Osteoblast (primary cell): Measurements from ENCODE around the gene TTC21B. TPM values are rescaled to one million over a fixed set of nuclear protein-coding genes. Genes with fewer than 3 reads are reported as not detected.

Experiments used
- DNase-seq: peaks from one replicate; pipeline ENCODE4 v3.0.0; 2011; ENCODE audit warnings: low spot score, mixed read lengths; ENCODE audit not compliant: insufficient read length; ENCODE audit errors: missing footprints
- H2AFZ ChIP-seq: 2 replicates; pipeline ENCODE4 v1.6.0; 2011; ENCODE audit warnings: mild to moderate bottlenecking, low read length
- H3K27ac ChIP-seq: 2 replicates; pipeline ENCODE4 v1.5.1; 2011; ENCODE audit warnings: mild to moderate bottlenecking, low read depth, low read length, moderate library complexity
- H3K27me3 ChIP-seq: 2 replicates; pipeline ENCODE4 v1.6.0; 2012; ENCODE audit warnings: mild to moderate bottlenecking, control low read depth, inconsistent platforms, low read length, moderate library complexity; ENCODE audit not compliant: insufficient read depth
- H3K36me3 ChIP-seq: 2 replicates; pipeline ENCODE4 v1.5.1; 2011; ENCODE audit warnings: mild to moderate bottlenecking, low read length, control low read depth, moderate library complexity; ENCODE audit not compliant: insufficient read depth
- H3K4me1 ChIP-seq: 2 replicates; pipeline ENCODE4 v1.5.1; 2011; ENCODE audit warnings: mild to moderate bottlenecking, low read length, control low read depth, moderate library complexity; ENCODE audit not compliant: insufficient read depth
- H3K4me2 ChIP-seq: 2 replicates; pipeline ENCODE4 v1.6.0; 2011; ENCODE audit warnings: mild to moderate bottlenecking, low read length; ENCODE audit not compliant: insufficient read depth
- H3K4me3 ChIP-seq: fragments of 200-600 bp; sonication (generic); 3 replicates; pipeline ENCODE4 v1.5.1; 2012; ENCODE audit warnings: mild to moderate bottlenecking, low read length, inconsistent platforms; ENCODE audit not compliant: insufficient read depth
- H3K79me2 ChIP-seq: 2 replicates; pipeline ENCODE4 v1.6.0; 2012; ENCODE audit warnings: mild to moderate bottlenecking, low read length, control low read depth, inconsistent platforms; ENCODE audit not compliant: insufficient read depth
- H3K9me3 ChIP-seq: 2 replicates; pipeline ENCODE4 v1.5.1; 2011; ENCODE audit warnings: low read depth, low read length, control low read depth
- H4K20me1 ChIP-seq: 2 replicates; pipeline ENCODE4 v1.6.0; 2012; ENCODE audit warnings: mild to moderate bottlenecking, low read length, control low read depth; ENCODE audit not compliant: insufficient read depth
- total RNA-seq: library from RNA; depleted of rRNA; stranded (reverse); fragments of >200 nt; gene quantifications from 2 replicates; pipeline ENCODE4 v1.2.3, GENCODE V29; 2012
- TF ChIP-seq, protein P1 (sequence below): IDR thresholded peaks from 2 replicates; pipeline ENCODE4 v1.5.1; 2011; ENCODE audit warnings: mild to moderate bottlenecking, low read depth, low read length, moderate library complexity; ENCODE audit errors: extremely low read depth

Gene TTC21B
- total RNA-seq, 1 donor, result 25.7 TPM

DNA sequence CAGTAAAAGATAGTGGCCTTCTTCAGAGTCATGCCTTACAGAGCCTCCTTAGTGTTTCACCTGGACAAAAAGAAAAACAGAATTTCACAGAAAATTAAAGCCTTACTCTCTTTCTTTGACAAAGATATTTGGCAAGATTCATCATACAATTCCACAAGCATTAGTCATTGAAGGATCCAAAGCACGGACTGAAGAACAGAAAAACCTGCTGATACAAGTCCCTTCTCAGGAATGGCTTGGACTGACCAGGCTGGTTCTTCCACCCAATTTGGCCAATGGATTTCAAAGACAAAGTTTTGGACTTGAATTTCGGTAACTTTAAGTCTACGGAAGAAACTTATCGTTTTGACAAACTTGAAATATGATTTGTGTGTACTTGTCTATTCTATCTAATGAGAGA lies 120.4 kb downstream of the TTC21B start:
- H3K9me3 ChIP-seq, result no peaks in the 10 kb centered on the region
- H3K27ac ChIP-seq, result no peak overlapping the region
- H3K4me3 ChIP-seq, result no peak overlapping the region
- peaks cover 10% of the 10 kb centered on the region for H3K4me1 ChIP-seq
- no peaks in the 10 kb centered on the region for H3K36me3 ChIP-seq
- TF ChIP-seq, protein P1, sequence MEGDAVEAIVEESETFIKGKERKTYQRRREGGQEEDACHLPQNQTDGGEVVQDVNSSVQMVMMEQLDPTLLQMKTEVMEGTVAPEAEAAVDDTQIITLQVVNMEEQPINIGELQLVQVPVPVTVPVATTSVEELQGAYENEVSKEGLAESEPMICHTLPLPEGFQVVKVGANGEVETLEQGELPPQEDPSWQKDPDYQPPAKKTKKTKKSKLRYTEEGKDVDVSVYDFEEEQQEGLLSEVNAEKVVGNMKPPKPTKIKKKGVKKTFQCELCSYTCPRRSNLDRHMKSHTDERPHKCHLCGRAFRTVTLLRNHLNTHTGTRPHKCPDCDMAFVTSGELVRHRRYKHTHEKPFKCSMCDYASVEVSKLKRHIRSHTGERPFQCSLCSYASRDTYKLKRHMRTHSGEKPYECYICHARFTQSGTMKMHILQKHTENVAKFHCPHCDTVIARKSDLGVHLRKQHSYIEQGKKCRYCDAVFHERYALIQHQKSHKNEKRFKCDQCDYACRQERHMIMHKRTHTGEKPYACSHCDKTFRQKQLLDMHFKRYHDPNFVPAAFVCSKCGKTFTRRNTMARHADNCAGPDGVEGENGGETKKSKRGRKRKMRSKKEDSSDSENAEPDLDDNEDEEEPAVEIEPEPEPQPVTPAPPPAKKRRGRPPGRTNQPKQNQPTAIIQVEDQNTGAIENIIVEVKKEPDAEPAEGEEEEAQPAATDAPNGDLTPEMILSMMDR, result no peak
- no peak overlapping the region for H2AFZ ChIP-seq
- DNase-seq, result peak; percentile 23
- no peaks in the 10 kb centered on the region for H3K79me2 ChIP-seq
- no peak overlapping the region for H3K4me2 ChIP-seq
- no peaks in the 10 kb centered on the region for H3K27me3 ChIP-seq
- no peaks in the 10 kb centered on the region for H4K20me1 ChIP-seq

DNA sequence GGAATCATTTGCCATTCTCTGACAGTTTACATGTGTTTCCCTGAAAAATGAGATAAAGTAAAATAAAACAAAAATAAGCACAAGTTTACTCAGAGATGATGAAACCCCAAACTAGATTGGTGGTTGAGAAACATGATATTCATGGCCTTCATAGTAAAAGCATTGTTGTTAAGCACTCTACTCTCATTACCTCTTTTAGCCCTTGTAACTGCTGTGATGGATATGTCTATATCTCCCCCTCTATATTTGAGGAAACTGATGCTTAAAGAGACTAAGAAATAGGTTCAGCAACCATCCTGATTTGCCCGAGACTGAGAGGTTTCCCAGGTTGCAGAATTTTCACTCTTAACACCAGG lies 125.7 kb downstream of the TTC21B start:
- Histone ChIP-seq H4K20me1 (no peaks in the 10 kb centered on the region), H3K9me3 (no peaks in the 10 kb centered on the region)
- DNase-seq, result no peak

DNA sequence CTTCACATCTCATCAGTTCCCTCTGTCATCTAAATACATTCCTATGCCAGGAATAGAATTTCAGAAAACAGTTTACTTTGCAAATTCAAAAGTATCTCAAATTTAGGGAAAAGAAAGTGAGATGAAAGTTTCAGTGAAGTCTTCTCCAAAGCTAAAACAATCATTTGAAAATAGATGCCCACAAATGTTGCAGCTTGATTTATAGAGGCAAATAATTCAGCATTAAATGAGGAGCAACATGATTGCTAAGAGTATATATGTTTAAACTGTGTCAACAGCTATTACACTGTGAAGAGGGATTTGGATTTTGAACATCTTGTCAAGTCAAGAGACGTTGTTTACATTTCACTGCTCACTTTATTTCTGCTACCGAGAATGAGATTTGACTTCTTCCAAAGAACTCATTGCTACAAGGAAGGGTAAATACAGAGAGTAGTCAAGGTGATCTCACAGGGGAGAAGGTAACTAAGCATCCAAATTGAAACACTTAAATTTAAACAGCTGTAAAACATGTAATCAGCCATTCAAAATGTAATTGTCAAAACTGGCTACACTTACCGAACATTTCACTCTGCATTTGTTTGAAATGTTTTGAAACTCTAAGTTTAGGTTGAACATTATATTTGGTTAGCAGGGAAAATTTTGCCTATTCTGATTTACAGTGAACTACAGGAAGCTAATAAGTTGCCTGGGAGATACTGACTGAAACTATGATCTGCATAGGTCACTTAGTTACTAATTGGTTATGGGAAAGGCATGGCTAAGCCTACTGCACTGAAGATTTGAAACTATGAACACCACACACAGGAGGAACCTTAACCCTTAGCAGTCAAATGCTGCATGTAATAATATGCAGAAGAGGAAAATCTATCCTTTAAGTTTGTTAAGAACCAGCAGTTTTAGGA lies 126.3 kb downstream of the TTC21B start:
- H4K20me1 ChIP-seq, result no peaks in the 10 kb centered on the region

More for the DNA sequence above, 125.7 kb downstream of the TTC21B start:
- Histone ChIP-seq H3K36me3 (no peaks in the 10 kb centered on the region), H2AFZ (no peak overlapping the region), H3K27ac (no peak overlapping the region), H3K4me2 (no peak overlapping the region), H3K4me3 (no peak overlapping the region), H3K27me3 (no peaks in the 10 kb centered on the region), H3K4me1 (no peaks in the 10 kb centered on the region), H3K79me2 (no peaks in the 10 kb centered on the region)
- TF ChIP-seq, protein P1, result no peak

DNA sequence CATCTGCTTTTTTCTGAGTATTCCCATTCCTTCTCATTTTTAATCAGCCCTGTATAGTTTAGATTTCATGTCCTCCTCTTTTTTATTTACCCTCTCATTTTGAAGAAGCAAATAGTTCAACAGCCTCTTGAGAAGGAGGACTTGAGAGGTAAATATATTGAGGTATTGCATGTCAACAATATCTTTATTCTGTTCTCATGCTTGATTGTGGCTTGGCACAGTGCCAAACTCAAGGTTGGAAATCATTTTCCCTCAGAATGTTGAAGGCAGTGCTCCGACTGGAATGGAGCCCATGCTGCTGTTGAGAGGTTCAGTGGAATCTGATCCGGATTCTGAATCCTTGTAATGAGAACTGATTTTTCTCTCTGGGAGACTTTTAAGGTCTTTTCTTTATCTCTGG lies 128.5 kb downstream of the TTC21B start:
- Histone ChIP-seq H2AFZ (no peak overlapping the region), H3K9me3 (no peaks in the 10 kb centered on the region), H4K20me1 (no peaks in the 10 kb centered on the region), H3K36me3 (no peaks in the 10 kb centered on the region), H3K79me2 (no peaks in the 10 kb centered on the region), H3K27me3 (no peaks in the 10 kb centered on the region), H3K4me2 (no peak overlapping the region), H3K27ac (no peak overlapping the region), H3K4me3 (no peak overlapping the region), H3K4me1 (no peaks in the 10 kb centered on the region)
- DNase-seq, result no peak
- TF ChIP-seq, protein P1, result no peak

More for the DNA sequence above, 126.3 kb downstream of the TTC21B start:
- Histone ChIP-seq H2AFZ (no peak overlapping the region), H3K9me3 (no peaks in the 10 kb centered on the region), H3K27ac (no peak overlapping the region), H3K36me3 (no peaks in the 10 kb centered on the region), H3K4me3 (no peak overlapping the region), H3K79me2 (no peaks in the 10 kb centered on the region), H3K4me2 (no peak overlapping the region), H3K4me1 (no peaks in the 10 kb centered on the region), H3K27me3 (no peaks in the 10 kb centered on the region)
- TF ChIP-seq, protein P1, result no peak
- DNase-seq, result no peak
